Mammary epithelial cell (primary cell): ENCODE measurements around the gene UCP2.

ENCODE experiments used
- EZH2 ChIP-seq: IDR thresholded peaks from 2 replicates; pipeline ENCODE4 v1.6.1; 2012; ENCODE audit warnings: low read length, inconsistent platforms, borderline replicate concordance
- TF ChIP-seq, protein P1 (sequence below), 2 donors: IDR thresholded peaks in 1 of 2; conservative IDR thresholded peaks in 1 of 2; 2 replicates each; pipeline ENCODE4 v1.5.1; 2011 to 2012; ENCODE audit warnings: inconsistent platforms in 2 of 2, low read length in 2 of 2, mild to moderate bottlenecking in 2 of 2, control low read depth in 1 of 2, low read depth in 1 of 2; ENCODE audit not compliant: insufficient read depth in 1 of 2; ENCODE audit errors: extremely low read depth in 1 of 2

DNA sequence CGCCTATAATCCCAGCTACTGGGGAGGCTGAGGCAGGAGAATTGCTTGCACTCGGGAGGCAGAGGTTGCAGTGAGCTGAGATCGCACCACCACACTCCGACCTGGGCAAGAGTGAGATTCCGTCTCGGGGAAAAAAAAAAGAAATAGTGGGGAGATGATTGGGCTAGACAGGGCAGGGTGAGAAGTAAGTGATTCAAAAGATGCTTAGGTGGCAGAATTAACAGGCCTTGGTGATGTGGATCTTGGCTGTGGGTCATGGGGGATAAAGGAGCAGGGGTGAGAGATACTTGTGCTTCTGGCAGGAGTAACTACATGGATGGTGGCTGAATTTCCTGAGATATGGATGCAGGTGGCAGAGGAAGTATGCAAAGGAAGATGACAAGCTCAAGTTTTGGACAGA lies 39.4 kb upstream of the UCP2 start:
- TF ChIP-seq, protein P1, sequence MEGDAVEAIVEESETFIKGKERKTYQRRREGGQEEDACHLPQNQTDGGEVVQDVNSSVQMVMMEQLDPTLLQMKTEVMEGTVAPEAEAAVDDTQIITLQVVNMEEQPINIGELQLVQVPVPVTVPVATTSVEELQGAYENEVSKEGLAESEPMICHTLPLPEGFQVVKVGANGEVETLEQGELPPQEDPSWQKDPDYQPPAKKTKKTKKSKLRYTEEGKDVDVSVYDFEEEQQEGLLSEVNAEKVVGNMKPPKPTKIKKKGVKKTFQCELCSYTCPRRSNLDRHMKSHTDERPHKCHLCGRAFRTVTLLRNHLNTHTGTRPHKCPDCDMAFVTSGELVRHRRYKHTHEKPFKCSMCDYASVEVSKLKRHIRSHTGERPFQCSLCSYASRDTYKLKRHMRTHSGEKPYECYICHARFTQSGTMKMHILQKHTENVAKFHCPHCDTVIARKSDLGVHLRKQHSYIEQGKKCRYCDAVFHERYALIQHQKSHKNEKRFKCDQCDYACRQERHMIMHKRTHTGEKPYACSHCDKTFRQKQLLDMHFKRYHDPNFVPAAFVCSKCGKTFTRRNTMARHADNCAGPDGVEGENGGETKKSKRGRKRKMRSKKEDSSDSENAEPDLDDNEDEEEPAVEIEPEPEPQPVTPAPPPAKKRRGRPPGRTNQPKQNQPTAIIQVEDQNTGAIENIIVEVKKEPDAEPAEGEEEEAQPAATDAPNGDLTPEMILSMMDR (conservative IDR thresholded peaks at IDR 0.05 in 1 of 2, IDR thresholded peaks at IDR 0.05 in 1 of 2; ENCODE audit: extremely low read depth in 1 of 2, insufficient read depth in 1 of 2, low read depth in 1 of 2, low read length in 2 of 2), result no peak
- no peak for TF ChIP-seq EZH2
